ENCODE results near the gene PTGS2.
"Not testable (repeated sequence)": the region's sequence is repeated elsewhere in the genome, so short reads cannot be mapped to it uniquely, and the experiment has no call there.

Gene PTGS2

DNA sequence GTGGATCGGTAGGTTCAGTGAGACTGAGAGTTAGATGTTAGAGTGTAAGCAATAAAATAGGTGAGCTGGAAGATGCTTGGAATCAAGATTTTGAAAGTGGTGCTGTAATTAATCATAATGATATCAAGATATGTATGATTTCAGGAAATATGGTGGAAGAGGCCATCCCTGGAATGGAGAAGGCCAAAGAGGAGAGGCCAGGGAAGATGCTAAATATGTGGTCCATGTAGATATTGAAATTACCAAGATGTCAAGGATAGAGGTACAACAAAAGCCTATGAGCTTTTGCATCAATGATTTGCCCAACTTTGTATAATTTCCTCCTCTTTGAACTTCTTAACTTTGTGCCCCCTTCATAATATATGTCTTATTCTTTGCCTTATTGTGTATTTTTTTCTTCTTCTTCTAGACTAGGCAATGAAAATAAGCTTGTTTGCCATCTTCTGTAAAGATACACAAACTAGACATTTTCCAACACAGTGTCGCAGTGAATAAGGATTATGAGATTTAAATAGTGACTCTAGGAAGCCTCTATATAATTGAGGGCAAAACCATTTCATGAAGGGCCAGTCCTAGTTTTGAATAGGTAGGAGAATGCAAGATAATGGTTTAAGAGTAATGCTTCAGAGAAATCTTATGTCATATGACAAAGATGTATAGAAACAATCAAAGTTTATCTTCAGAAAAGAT lies 8.9 kb downstream of the PTGS2 start:
- no peak overlapping the region for H3K4me3 ChIP-seq (ENCODE audit: low read length)
- no peak for DNase-seq (ENCODE audit: low read depth, low spot score)

DNA sequence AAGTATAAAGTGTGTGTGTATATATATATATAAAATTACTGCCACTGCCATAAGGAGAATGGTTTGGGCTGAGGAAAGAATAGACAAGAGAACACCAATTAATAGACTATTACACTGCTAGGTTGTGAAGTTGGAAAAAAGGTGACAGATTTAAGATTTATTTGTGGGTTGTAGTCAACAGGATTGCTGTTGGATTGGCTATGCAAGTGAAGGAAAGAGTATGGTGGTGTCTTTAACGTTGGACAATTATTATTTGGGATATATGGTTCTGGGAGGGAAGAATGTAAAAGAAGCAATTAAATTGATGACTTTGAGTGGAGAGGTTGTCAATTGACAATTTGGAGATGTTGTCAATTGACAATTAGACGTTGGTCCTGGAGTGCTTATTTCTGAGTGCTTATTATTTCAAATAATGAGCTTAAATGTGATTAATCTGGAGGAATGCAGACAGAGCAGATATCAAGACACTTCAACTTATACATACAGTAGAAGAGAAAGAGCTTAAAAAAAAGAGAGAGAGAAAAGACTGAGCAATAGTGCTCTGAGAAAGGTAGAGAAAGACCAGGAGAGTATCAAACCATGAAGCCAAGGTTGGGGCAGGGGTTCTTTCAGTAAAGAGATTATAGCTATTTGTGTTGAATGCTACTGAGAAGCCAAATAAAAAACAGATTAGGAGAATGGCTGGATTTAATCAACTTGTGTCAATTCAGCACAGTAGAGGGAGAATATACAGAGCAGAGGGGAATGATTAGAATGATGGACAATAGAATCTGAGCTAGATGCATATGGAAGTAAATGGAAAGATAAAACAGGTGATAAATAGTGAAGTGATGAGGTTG lies 9.7 kb downstream of the PTGS2 start:
- no peak for DNase-seq (ENCODE audit: low read depth, low spot score)
- no peak overlapping the region for H3K4me3 ChIP-seq (ENCODE audit: low read length)

DNA sequence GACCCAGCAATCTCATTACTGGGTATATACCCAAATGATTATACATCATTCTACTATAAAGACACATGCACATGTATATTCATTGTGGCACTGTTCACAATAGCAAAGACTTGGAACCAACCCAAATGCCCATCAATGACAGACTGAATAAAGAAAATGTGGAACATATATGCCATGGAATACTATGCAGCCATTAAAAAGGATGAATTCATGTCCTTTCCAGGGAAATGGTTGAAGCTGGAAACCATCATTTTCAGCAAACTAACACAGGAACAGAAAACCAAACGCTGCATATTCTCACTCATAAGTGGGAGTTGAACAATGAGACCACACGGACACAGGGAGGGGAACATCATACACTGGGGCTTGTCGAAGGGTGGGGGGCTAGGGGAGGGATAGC lies 10.4 kb downstream of the PTGS2 start:
- not testable (repeated sequence) for H3K4me3 ChIP-seq (ENCODE audit: low read length); DNase-seq (ENCODE audit: low read depth, low spot score)

DNA sequence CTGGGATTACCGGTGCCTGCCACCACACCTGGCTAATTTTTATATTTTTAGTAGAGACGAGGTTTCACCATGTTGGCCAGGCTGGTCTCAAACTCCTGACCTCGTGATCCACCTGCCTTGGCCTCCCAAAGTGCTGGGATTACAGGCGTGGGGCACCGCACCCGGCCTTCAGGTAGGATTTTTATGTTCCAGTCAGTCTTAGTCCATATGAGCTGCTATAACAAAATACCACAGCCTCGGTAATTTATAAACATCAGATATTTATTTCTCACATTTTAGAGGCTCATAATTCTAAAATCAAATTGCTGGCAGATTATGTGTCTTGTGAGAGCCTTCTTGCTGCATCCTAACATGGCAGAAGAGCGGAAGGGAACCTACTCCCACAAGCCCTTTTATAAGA lies 16.0 kb downstream of the PTGS2 start:
- not testable (repeated sequence) for H3K4me3 ChIP-seq (ENCODE audit: low read length); DNase-seq (ENCODE audit: low read depth, low spot score)

DNA sequence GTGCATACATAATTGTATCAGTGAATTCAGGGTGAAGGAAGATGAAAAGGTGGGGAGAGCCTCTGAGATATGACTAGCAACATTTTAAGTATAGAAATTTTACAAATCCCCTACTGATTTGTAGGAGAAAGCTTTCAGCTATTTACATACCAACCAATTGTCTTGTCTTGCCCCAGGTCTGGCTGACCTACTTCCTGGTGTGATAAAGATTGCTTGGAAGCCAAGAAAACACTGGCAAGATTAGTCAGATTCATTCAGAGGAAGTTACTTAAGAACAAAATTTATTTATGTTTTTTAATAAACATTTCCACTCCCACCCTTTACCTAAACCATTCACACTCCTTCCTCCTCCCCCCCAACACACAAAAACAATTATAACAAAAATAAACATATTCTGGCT lies 17.5 kb downstream of the PTGS2 start:
- no peak overlapping the region for H3K4me3 ChIP-seq (ENCODE audit: low read length)
- DNase-seq (ENCODE audit: low read depth, low spot score): no peak

DNA sequence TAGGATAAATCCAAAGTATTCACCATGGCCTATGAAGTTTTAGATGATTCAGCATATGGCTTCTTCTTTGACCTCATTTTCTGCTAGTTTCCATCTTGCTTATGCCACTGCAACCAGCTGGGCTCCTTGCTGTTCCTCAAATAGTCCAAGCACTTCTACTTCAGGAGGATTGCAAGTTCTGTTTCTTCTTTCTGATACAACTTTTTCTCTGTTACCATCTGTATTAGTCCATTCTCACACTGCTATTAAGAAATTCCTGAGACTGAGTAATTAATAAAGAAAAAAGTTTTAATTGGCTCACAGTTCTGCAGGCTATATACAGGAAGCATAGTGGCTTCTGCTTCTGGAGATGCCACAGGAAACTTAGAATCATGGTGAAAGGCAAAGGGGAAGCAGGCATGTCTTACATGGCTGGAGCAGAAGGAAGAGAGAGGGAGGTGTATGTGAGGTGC lies 20.3 kb downstream of the PTGS2 start:
- no peak for DNase-seq (ENCODE audit: low read depth, low spot score)
- no peak overlapping the region for H3K4me3 ChIP-seq (ENCODE audit: low read length)

DNA sequence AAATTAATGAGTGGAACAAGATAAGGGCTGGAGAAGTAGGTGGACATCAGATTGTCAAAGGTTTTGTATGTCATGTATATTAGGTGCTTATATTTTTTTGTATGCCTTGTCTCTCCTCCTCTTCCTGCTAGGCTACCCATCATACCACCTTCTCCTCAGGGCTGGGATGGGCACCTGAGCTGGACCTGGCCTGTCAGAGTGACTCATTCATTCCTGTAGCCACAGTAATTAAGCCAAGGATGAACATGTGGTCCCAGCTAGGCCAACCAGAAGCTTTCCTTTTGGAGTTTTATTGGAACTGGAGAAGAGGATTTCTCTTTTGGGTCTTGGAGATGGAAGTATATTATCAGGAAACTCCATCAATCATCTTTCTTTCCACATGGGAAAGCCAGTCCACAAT lies 21.2 kb downstream of the PTGS2 start:
- no peak for DNase-seq (ENCODE audit: low read depth, low spot score)
- no peak overlapping the region for H3K4me3 ChIP-seq (ENCODE audit: low read length)

DNA sequence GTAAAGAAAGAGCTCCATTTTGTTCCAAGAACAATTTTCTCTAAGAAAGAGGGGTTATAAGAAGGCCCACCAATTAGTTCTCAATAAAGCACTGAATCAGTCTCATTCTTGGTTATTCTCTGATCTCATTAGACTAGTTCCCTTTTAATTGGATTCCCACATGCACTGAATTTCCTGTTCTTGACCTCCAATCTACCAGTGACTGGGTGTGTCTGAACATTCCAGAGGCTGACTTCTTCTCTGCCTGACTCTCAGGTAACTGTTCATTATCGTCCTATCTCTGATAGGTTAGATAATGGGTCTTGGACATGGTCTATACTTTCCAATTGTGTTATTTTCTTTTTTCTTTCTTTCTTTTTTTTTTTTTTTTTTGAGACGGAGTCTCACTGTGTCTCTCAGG lies 22.7 kb downstream of the PTGS2 start:
- H3K4me3 ChIP-seq (ENCODE audit: low read length): no peak overlapping the region
- no peak for DNase-seq (ENCODE audit: low read depth, low spot score)

DNA sequence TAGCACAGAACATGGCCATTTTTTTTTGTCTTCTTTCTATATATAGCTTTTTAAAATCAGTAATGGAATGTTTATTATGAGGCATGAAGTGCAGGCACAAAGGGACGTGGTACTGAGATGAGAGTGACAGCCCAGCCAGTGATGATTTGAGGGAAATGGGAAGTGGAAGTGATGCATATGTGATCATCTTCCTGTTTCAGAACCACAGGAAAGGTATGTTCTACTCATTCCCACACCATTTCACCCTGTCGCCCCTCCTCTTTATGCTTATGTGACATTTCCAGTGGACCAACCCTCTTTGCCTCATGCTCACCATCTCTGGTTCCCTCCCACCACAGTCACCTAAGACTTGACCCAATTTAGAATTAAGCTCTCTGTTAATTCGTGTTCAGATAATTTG lies 24.3 kb downstream of the PTGS2 start:
- H3K4me3 ChIP-seq (ENCODE audit: low read length): no peak overlapping the region
- no peak for DNase-seq (ENCODE audit: low read depth, low spot score)

DNA sequence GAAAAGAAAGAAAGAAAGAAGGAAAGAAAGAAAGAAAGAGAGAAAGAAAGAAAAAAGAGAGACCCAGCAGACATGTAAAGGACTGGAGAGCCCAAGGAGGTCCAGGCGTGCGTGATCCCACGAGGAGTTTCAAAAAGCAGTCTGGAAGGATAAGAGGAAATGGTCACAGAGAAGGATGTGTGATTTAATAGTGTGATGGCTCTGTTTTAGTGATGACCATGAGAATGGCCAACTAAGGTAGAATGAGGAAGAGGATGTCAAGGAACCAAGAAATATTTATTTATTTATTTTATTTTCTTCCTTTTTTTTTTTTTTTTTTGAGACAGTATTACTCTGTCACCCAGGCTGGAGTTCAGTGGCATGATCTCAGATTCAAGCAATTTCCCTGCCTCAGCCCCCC lies 25.5 kb downstream of the PTGS2 start:
- no peak for DNase-seq (ENCODE audit: low read depth, low spot score)
- H3K4me3 ChIP-seq (ENCODE audit: low read length): no peak overlapping the region

DNA sequence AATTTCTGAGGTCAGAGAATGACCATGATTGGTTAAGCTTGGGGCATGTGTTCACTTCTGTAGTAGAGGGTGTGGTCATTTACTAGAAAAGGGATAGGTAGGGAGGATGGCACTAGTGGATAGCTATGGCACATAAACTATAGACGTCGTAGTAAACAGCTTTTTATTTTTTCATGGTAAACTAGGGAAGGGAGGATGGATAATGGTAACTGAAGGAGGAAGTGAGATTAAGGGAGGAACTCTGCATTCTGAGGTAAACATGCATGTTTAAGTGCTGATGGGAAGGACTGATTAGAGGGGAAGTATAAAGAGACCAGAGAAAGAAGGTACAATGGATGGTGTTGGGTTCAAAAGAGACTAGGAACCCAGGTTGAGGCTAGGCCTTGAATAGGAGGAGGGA lies 26.9 kb downstream of the PTGS2 start:
- DNase-seq (ENCODE audit: low read depth, low spot score): no peak
- H3K4me3 ChIP-seq (ENCODE audit: low read length): no peak overlapping the region

DNA sequence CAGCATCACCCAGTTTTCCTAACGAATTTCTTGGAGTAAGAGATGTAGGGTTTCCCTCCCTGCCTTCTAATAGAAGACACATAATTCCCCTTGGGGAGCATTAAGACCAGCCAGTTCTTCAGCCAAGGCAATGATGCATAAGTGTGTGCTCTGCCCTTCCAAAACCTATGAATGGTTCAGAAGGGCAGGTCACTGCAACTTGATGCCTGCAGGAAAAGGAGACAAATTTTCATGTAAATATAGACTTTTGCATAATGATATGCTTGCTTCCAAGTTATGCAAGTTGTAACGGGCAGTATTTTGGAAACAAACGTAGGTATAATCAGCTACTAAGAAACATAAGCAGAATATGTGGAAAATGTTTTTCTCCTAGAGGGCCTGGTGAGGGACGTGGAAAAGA lies 31.6 kb downstream of the PTGS2 start:
- no peak for DNase-seq (ENCODE audit: low read depth, low spot score)
- H3K4me3 ChIP-seq (ENCODE audit: low read length): no peak overlapping the region

DNA sequence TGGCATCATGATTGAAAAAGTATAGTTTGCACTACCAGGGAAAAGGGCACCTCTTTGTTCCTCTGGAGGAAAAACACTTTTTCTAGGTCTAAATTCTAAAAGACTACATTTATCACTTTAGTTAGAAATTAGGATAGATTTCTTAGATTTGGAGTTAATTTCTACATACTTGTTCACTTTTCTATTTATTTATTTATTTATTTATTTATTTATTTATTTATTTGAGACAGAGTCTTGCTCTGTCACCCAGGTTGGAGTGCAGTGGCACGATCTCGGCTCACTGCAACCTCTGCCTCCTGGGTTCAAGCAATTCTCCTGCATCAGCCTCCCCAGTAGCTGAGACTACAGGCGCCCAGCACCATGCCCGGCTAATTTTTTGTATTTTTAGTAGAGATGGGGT lies 32.2 kb downstream of the PTGS2 start:
- DNase-seq (ENCODE audit: low read depth, low spot score); H3K4me3 ChIP-seq (ENCODE audit: low read length): not testable (repeated sequence)

DNA sequence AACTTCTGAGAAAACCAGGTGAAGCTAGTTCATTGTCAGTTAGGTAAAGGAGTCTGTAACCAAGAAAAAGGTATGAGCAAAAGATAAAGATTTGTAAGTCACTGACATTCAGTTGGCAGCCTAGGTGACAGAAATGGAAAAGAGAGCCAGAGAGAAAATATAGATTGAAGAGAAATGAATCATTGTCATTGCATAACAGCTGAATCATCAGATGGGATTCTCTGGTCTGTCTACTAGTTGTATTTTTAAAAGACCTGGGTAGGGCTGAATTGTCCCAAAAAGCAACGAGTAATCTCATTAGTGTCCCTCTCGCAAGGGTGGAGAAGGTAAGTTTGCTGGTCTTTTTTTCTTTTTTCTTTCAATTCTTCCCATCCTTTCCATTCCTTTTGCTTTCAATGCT lies 36.6 kb downstream of the PTGS2 start:
- no peak overlapping the region for H3K4me3 ChIP-seq (ENCODE audit: low read length)
- DNase-seq (ENCODE audit: low read depth, low spot score): no peak

DNA sequence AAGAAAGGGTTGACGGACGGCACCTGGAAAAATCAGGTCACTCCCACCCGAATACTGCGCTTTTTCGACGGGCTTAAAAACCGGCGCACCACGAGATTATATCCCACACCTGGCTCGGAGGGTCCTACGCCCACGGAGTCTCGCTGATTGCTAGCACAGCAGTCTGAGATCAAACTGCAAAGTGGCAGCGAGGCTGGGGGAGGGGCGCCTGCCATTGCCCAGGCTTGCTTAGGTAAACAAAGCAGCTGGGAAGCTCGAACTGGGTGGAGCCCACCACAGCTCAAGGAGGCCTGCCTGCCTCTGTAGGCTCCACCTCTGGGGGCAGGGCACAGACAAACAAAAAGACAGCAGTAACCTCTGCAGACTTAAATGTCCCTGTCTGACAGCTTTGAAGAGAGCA lies 42.7 kb downstream of the PTGS2 start:
- not testable (repeated sequence) for DNase-seq (ENCODE audit: low read depth, low spot score); H3K4me3 ChIP-seq (ENCODE audit: low read length)

DNA sequence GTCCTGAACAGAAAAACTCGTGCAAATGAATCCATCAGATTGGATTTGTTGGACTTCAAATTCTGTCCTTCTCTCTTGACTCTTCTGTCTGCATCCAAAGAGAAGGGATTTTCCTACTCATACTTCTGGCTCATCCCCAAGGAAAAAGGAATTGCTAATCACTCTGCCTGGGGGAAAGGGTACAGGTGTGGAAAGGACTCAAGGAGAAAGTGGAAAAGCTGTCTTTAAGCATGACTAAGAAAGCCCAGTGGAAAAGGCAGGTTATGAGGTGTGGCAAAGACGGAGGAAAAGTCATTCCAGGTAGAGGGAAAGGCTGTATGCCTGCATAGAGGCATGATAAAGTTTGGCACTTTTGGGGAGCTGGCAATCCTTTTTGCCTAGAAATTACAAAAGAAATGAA lies 43.4 kb downstream of the PTGS2 start:
- H3K4me3 ChIP-seq (ENCODE audit: low read length): no peak overlapping the region
- no peak for DNase-seq (ENCODE audit: low read depth, low spot score)

DNA sequence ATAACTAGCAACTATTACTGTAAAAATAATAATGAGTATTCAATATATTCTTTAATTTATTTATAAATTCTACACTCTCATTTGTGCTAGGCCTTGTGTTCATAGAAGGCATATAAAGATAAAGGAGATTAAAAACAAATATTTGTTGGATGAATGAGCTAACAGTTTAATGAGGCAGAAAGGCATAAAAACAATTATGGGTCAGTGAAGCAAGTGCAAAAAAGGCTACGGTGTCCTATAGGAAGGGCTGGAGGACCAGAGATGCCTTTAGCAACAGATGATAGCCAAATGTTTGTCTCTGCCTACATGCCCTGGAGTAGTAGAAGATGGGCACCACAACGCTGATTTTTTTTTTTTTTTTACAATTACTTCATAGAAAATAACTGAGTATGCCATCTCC lies 45.7 kb downstream of the PTGS2 start:
- no peak for DNase-seq (ENCODE audit: low read depth, low spot score)
- no peak overlapping the region for H3K4me3 ChIP-seq (ENCODE audit: low read length)

DNA sequence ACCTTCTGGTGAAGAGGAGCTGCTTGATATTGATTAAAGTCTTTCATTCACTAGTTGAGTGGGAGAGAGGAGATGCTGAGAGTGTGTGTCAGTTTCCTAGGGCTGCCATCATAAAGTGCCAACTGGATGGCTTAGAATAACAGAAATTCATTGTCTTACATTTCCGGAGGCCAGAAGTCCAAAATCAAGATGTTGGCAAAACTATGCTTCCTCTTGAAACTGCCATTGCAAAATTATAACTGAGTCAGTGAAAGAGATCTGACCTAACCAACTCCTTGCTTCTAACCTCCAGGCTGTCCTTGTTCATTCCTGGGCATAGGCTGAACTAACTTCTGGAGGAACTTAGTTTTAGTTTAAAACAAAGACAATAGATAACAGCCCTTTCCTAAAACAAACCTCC lies 47.1 kb downstream of the PTGS2 start:
- no peak overlapping the region for H3K4me3 ChIP-seq (ENCODE audit: low read length)
- DNase-seq (ENCODE audit: low read depth, low spot score): no peak

DNA sequence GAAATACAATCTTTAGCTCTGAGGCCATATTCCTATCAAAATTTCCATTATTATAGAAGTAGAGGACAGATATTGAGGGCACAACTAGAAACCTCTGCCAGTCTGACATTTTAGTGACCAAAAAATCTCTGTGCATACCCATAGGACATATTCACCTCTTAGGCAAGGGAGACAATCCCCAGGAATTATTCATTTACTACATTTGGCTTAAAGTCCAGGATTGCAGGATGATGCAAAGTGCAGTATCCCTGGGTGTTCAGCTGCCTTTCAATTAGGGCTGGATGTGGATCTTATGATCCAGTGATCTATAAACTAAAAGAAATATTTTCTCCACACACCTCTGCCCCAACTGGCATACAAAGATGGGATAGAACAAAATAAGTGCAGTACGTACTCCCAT lies 50.9 kb downstream of the PTGS2 start:
- no peak for DNase-seq (ENCODE audit: low read depth, low spot score)
- no peak overlapping the region for H3K4me3 ChIP-seq (ENCODE audit: low read length)

DNA sequence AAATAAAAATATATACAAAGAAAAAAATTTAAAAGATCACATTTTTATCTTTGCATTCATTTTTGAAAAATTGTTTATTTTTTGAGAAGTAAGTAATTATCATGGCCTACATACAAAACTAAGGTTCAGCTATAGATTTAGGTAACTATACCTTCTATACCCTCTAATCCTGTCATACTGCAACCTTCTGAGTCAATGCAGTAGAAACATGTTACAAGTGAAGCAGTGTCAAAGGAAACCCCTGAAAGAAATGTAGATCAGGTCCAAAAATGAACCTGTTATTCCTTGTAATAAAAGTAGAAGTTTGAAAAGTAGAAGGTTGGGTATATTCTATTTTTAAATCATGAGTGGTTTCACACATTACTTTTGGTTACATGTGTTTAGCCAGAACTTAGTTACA lies 51.3 kb downstream of the PTGS2 start:
- H3K4me3 ChIP-seq (ENCODE audit: low read length): no peak overlapping the region
- no peak for DNase-seq (ENCODE audit: low read depth, low spot score)

DNA sequence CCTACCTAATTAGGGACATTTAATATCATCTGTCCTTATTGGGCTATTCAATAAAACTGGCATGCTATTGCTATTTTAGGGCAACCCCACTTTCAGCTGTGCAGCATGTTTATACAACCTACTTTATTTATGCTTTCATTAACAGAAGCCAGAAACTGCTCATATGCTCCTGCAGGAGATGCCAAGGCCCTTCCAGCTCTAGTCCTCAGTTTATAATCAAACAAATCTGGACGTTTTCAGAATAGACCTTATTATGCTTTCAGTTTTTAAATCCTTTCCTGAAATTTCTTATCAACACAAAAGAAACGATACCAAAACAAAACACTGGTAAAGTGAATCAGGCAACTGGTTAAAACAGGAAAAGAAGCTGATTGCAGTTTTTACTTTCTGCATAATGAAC lies 53.2 kb downstream of the PTGS2 start:
- H3K4me3 ChIP-seq (ENCODE audit: low read length): no peak overlapping the region
- DNase-seq (ENCODE audit: low read depth, low spot score): no peak

All from Jurkat, Clone E6-1 (cell line).